ENCODE data around the gene IER5L. TPM values are rescaled to one million over a fixed set of nuclear protein-coding genes. Genes with fewer than 3 reads are reported as not detected.

The IER5L gene
- total RNA-seq = 16.4 and 20.4 TPM in 2 replicates

GRCh38 chr9:129177791-129178567 is at the start of gene IER5L:
Gene IER5L (minus strand): TSS chr9:129178261. CDS start chr9:129178052, 209 bp downstream.

Other genes with a start within 250 kb of the IER5L start
- 25.5 and 27.3 TPM in 2 replicates for gene DOLK, start 230.7 kb downstream of the IER5L start, total RNA-seq
- gene NUP188, start 230.6 kb downstream of the IER5L start, total RNA-seq = 36.3 and 43.2 TPM in 2 replicates
- 26.8 and 27.8 TPM in 2 replicates for gene SH3GLB2, start 149.9 kb downstream of the IER5L start, total RNA-seq
- gene MIGA2, start 141.6 kb downstream of the IER5L start, total RNA-seq = 12.1 and 16.8 TPM in 2 replicates
- gene DOLPP1, start 97.2 kb downstream of the IER5L start, total RNA-seq = 7.7 and 7.9 TPM in 2 replicates
- gene CRAT, start 67.5 kb downstream of the IER5L start, total RNA-seq = 25.4 and 25.8 TPM in 2 replicates
- gene PTPA, start 66.8 kb downstream of the IER5L start, total RNA-seq = 77.2 and 80.0 TPM in 2 replicates

Data from dermis lymphatic vessel endothelial cell (primary cell).